SH-SY5Y (cell line): ENCODE measurements around the gene FNDC11.

Experiments
- GATA2 ChIP-seq: IDR thresholded peaks from 2 replicates; pipeline ENCODE4 v1.6.1; 2011; ENCODE audit warnings: mild to moderate bottlenecking, low read depth, low read length
- GATA3 ChIP-seq: IDR thresholded peaks from 2 replicates; pipeline ENCODE4 v1.6.1; 2011; ENCODE audit warnings: low read depth, mild to moderate bottlenecking, low read length, moderate library complexity

DNA sequence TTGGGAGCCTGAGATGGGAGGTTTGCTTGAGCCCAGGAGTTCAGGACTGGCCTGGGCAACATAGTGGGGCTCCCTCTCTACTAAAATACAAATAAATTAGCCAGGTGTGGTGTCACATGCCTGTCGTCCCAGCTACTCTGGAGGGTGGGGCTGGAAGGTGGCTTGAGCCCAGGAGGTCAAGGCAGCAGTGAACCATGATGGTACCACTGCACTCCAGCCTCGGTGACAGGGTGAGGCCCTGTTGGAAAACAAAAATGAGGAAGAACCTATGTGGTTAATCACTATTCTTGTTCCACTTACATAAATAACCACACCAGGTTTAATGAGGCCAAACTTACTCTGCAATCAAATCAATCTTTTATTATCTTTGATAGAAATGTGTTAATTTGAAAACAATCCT lies 28.0 kb upstream of the FNDC11 start:
- no peak for TF ChIP-seq GATA2
- TF ChIP-seq GATA3: no peak
